BLaER1 (cell line): ENCODE data around the gene ACBD5.
"Not testable (repeated sequence)": the region's sequence is repeated elsewhere in the genome, so short reads cannot be mapped to it uniquely, and the experiment has no call there.

ENCODE experiments used
- H3K27ac ChIP-seq: shearing (Covaris generic); formaldehyde crosslinking; 2 replicates; pipeline ENCODE4 v1.8.1; 2022
- H3K27me3 ChIP-seq: shearing (Covaris generic); formaldehyde crosslinking; 2 replicates; pipeline ENCODE4 v1.8.1; 2022
- H3K36me3 ChIP-seq: shearing (Covaris generic); formaldehyde crosslinking; 2 replicates; pipeline ENCODE4 v1.8.1; 2022
- H3K4me1 ChIP-seq: shearing (Covaris generic); formaldehyde crosslinking; 2 replicates; pipeline ENCODE4 v1.8.1; 2022
- H3K4me2 ChIP-seq: shearing (Covaris generic); formaldehyde crosslinking; 2 replicates; pipeline ENCODE4 v1.8.1; 2022
- H3K4me3 ChIP-seq: shearing (Covaris generic); formaldehyde crosslinking; 2 replicates; pipeline ENCODE4 v1.8.1; 2022
- H3K9ac ChIP-seq: shearing (Covaris generic); formaldehyde crosslinking; 2 replicates; pipeline ENCODE4 v1.8.1; 2022
- H3K9me3 ChIP-seq: shearing (Covaris generic); formaldehyde crosslinking; 2 replicates; pipeline ENCODE4 v1.8.1; 2022
- H4K20me1 ChIP-seq: shearing (Covaris generic); formaldehyde crosslinking; 2 replicates; pipeline ENCODE4 v1.8.1; 2022
- Cebpa-rat ChIP-seq: shearing (Covaris generic); IDR thresholded peaks from 2 replicates; pipeline ENCODE4 v1.8.1; 2022

The ACBD5 gene

DNA sequence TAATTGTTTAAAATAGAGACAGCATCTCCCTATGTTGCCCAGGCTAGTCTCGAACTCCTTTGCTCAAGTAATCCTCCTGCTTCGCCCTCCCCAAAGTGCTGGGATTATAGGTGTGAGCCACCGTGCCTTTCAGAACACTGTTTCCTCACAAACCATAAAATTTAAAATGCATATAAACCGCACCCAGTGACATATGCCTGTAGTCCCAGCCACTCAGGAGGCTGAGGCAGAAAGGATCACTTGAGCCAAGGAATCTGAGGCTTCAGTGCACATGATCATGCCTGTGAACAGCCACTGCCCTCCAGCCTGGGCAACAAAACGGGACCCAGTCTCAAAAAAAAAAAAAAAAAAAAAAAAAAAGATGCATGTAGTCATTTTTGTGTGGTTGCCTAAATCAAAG, 36.8 kb downstream of the ACBD5 start:
- peaks cover 93% of the 10 kb centered on the region for H3K36me3 ChIP-seq

DNA sequence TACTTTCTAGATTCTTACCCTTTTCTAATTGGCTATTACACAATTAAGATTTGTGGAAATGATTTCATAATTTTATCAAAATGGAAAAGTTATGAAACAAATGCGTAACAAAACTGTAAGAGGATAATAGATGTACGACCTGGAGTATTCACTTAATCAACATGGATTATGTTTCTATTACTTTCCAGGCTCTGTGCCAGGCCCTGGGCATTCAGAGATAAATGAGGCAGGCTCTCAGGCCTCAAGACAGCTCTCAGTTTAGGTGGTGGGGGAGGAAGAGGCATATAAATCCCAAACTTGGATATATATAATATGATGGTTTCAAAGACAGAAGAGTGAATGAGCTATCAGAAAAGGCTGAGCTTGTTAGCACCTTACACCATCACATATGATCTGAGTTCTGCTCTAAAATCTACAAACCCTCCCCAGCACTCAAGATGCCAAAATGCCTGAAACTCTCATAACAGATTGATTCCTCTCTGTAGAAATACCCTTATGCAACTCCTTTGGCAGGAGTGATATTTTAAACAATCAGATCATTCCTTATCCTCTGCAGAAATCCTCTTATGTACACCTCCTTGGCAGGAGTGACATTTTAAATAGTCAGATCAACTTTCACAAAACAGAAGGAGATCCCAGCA, 42.5 kb downstream of the ACBD5 start:
- Histone ChIP-seq H3K36me3 (peaks cover 68% of the 10 kb centered on the region), H3K4me3 (no peak overlapping the region), H4K20me1 (no peaks in the 10 kb centered on the region), H3K4me2 (no peak overlapping the region), H3K27ac (no peak overlapping the region), H3K4me1 (no peaks in the 10 kb centered on the region), H3K27me3 (no peaks in the 10 kb centered on the region), H3K9ac (no peak overlapping the region), H3K9me3 (no peaks in the 10 kb centered on the region)
- TF ChIP-seq Cebpa-rat: no peak

More for the DNA sequence above, 36.8 kb downstream of the ACBD5 start:
- no peak for TF ChIP-seq Cebpa-rat
- no peaks in the 10 kb centered on the region for H3K27me3 ChIP-seq
- H3K27ac ChIP-seq: no peak overlapping the region
- no peaks in the 10 kb centered on the region for H3K4me1 ChIP-seq
- no peak overlapping the region for H3K9ac ChIP-seq
- no peak overlapping the region for H3K4me3 ChIP-seq
- H3K9me3 ChIP-seq: no peaks in the 10 kb centered on the region
- no peak overlapping the region for H3K4me2 ChIP-seq
- no peaks in the 10 kb centered on the region for H4K20me1 ChIP-seq

DNA sequence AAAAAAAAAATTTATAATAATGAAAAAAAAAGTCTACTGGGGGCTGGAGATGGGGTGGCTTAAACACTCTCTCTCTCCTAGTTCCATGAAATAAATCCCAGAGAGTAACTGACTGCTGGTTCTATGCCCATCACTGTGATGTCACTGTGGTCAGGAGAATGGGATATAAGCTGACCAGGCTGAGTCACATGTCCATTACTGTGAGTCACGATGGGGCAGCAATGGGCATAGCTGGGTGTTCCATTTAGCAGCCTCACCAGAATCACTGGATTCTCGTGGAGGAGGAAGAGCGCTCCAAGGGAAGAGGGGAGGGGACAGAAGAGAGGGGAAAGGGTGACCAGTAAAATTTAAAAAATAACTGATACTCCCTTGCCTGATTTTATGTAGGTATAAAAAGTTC, 48.3 kb downstream of the ACBD5 start:
- Histone ChIP-seq H4K20me1 (no peaks in the 10 kb centered on the region), H3K27me3 (no peaks in the 10 kb centered on the region), H3K4me1 (no peaks in the 10 kb centered on the region), H3K4me2 (no peak overlapping the region), H3K9me3 (no peaks in the 10 kb centered on the region), H3K4me3 (no peak overlapping the region), H3K27ac (no peak overlapping the region), H3K9ac (no peak overlapping the region), H3K36me3 (peaks cover 25% of the 10 kb centered on the region)
- TF ChIP-seq Cebpa-rat: no peak

DNA sequence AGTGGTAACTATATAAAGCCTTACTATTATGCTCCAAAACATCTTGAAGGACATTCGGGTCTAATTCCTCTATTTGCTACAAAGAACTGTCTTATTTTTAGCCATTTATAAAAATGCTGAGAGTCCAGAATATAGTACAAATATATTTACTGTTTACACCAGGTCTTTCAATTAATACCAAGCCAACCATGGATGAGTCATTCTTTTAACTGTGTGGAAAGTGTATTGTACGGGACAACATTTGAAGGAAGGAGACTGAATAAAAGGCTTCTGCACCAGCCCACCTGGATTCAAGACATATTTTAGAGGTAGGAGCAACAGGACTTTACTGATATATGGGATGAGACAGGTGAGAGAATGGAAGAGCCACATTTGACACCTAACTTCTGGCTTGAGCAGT, 50.1 kb downstream of the ACBD5 start:
- Histone ChIP-seq H3K4me1 (no peaks in the 10 kb centered on the region), H3K9me3 (no peaks in the 10 kb centered on the region), H4K20me1 (no peaks in the 10 kb centered on the region), H3K4me3 (no peak overlapping the region), H3K36me3 (peaks cover 29% of the 10 kb centered on the region), H3K27ac (no peak overlapping the region), H3K4me2 (no peak overlapping the region), H3K27me3 (no peaks in the 10 kb centered on the region), H3K9ac (no peak overlapping the region)
- TF ChIP-seq Cebpa-rat: no peak

DNA sequence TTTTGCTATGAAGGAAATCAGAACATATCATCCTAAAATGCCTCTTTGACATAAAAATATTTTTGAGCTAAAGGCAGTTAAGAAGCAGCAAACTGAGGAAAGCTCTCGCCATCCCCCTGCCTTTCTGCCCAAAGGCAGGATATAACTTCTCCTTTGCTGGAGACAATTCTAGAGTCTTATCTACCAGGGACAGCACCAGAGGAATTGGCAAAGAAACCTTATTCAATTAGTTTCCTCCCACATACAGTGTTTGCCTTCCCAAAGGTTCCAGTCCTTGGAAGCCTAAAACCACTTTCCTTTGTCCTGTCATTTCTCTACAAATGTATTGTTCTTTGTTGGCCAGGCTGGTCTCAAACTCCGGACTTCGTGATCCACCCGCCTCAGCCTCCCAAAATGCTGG, 51.7 kb downstream of the ACBD5 start:
- H3K36me3 ChIP-seq: peaks cover 45% of the 10 kb centered on the region
- H3K4me2 ChIP-seq: no peak overlapping the region
- no peaks in the 10 kb centered on the region for H3K4me1 ChIP-seq
- no peaks in the 10 kb centered on the region for H3K27me3 ChIP-seq
- H3K9me3 ChIP-seq: no peaks in the 10 kb centered on the region
- no peak overlapping the region for H3K9ac ChIP-seq
- no peak for TF ChIP-seq Cebpa-rat
- H4K20me1 ChIP-seq: no peaks in the 10 kb centered on the region
- H3K4me3 ChIP-seq: no peak overlapping the region
- H3K27ac ChIP-seq: no peak overlapping the region

DNA sequence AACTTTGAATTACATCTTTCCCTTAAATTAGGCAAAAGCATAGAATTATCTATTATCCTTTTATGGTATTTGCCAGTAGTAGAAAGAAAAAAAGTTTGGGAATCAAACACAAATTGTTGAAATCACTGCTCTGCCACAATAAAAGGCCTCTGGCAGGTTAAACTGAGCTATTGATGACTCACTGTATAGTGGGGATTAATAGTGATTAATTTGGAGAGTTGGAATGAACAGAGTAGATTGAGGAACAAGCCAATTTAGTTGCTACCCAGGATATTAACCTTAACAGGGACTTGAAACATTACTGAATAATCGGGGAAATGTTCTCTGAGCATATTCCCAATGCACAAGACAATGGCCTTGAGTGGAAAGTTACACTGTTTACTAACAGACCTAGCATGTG, 52.3 kb downstream of the ACBD5 start:
- Histone ChIP-seq H3K27ac (no peak overlapping the region), H4K20me1 (no peaks in the 10 kb centered on the region), H3K36me3 (peaks cover 51% of the 10 kb centered on the region), H3K4me2 (no peak overlapping the region), H3K9me3 (no peaks in the 10 kb centered on the region), H3K4me3 (no peak overlapping the region), H3K27me3 (no peaks in the 10 kb centered on the region), H3K4me1 (no peaks in the 10 kb centered on the region), H3K9ac (no peak overlapping the region)
- no peak for TF ChIP-seq Cebpa-rat

DNA sequence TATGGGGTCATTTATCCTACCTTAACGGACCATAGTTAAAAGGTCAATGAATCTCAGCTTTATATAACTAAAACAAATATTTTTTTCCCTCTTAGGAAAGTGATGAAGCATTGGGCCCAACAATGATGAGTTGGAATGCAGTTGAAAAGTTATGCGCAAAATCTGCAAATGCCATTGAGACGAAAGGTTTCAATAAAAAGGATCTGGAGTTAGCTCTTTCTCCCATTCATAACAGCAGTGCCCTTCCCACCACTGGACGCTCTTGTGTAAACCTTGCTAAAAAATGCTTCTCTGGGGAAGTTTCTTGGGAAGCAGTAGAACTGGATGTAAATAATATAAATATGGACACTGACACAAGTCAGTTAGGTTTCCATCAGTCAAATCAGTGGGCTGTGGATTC, 70.7 kb downstream of the ACBD5 start:
- Histone ChIP-seq H3K9me3 (no peaks in the 10 kb centered on the region), H3K27ac (no peak overlapping the region), H3K4me3 (no peak overlapping the region), H3K27me3 (no peaks in the 10 kb centered on the region), H3K4me1 (no peaks in the 10 kb centered on the region), H3K9ac (no peak overlapping the region), H4K20me1 (no peaks in the 10 kb centered on the region), H3K36me3 (peaks cover 97% of the 10 kb centered on the region), H3K4me2 (no peak overlapping the region)
- no peak for TF ChIP-seq Cebpa-rat

DNA sequence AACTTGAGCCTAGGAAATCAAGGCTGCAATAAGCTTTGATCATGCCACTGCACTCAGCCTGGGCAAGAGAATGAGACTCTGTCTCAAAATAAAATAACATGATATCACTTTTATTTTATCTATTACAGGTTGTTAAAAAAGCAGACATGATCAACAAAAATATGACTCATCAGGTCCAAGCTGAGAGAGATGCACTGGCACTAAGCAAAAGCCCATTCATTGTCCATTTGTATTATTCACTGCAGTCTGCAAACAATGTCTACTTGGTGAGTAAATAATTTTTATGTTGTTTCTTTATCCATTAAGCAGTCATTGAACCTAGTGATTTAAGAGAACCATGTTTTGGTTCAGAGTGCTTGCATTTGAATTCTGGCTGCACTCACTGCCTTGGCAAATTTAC, 82.2 kb downstream of the ACBD5 start:
- Histone ChIP-seq H3K9me3 (no peaks in the 10 kb centered on the region), H3K4me3 (no peak overlapping the region), H4K20me1 (peaks cover 24% of the 10 kb centered on the region), H3K4me1 (peaks cover 22% of the 10 kb centered on the region), H3K4me2 (peak overlapping the region; percentile 90), H3K27me3 (no peaks in the 10 kb centered on the region), H3K9ac (0 out of 2 replicates have a peak overlapping the region, but pooled peaks have one; percentile 48), H3K36me3 (peaks cover 54% of the 10 kb centered on the region), H3K27ac (no peak overlapping the region)
- TF ChIP-seq Cebpa-rat: no peak

DNA sequence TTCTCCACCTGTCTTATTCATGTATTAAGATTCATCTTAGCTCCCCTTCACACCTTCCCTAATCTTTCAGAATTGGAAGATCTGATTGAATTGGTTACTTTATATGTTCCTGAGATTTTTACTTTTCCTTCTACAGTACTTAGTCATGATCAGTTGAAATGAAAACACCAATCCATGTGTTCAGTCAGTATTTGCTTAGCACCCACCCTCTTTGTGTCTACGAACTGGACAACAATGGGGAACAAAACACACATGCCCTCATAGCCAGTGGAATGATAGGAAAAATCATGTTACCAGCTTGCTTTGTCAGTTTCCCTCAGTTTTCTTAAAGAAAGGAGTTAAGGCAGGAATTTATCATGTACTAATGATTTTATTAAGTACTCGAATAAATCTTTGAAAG, 83.4 kb downstream of the ACBD5 start:
- Histone ChIP-seq H3K4me3 (peak overlapping the region; percentile 88), H3K9me3 (no peaks in the 10 kb centered on the region), H3K4me2 (peak overlapping the region; percentile 90), H3K36me3 (peaks cover 43% of the 10 kb centered on the region), H4K20me1 (peaks cover 37% of the 10 kb centered on the region), H3K27me3 (no peaks in the 10 kb centered on the region), H3K4me1 (peaks cover 34% of the 10 kb centered on the region), H3K9ac (peak overlapping the region; percentile 93; the same call in 1 of the 2 replicates), H3K27ac (peak overlapping the region; percentile 7; the same call in 1 of the 2 replicates)
- TF ChIP-seq Cebpa-rat: no peak

DNA sequence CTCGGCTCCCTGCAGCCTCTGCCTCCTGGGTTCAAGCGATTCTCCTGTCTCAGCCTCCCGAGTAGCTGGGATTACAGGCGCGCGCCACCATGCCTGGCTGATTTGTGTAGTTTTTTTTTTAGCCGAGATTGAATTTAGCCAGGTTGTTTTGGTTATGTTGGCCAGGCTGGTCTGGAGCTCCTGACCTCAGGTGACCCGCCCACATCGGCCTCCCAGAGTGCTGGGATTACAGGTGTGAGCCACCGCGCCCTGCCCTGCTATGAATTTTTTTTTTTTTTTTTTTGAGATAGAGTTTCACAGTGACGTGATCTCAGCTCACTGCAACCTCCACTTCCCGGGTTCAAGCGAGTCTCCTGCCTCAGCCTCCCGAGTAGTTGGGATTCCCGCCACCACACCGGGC, 84.0 kb downstream of the ACBD5 start:
- Histone ChIP-seq H3K36me3 (peaks cover 38% of the 10 kb centered on the region), H3K9ac (peak overlapping the region; percentile 93), H3K4me1 (peaks cover 36% of the 10 kb centered on the region), H4K20me1 (peaks cover 42% of the 10 kb centered on the region), H3K4me2 (peak overlapping the region; percentile 90), H3K27ac (peak overlapping the region; percentile 90), H3K4me3 (peak overlapping the region; percentile 88)
- H3K9me3 ChIP-seq, H3K27me3 ChIP-seq: not testable (repeated sequence)
